HG02852 (cell line): ENCODE data around the gene RBM22.

Source experiments
- ATAC-seq: cut with Tn5 transposase; IDR thresholded peaks from one replicate; pipeline ENCODE4 v1.9.1; 2021; ENCODE audit warnings: mild to moderate bottlenecking, moderate library complexity; ENCODE audit not compliant: unreplicated experiment

Gene RBM22

DNA sequence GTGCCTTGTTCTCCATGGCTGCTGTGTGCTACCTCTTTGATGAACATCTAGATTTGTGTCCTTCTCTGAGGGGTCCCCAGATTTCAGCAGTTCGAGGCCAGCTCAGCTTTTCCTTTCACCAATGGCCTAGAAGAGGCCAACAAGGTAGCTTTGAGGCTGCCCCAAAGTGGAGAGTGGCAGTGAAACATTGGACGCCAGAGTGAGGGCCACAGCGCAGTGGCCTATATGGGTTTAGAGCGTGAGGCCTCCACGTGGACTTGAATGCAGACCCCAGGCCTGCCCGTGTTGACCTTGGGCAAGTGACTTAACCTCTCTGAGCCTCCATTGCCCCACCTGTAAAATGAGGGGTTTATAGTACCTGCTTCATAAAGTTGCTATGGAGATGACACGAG, 28.0 kb downstream of the RBM22 start:
- no peak for ATAC-seq

DNA sequence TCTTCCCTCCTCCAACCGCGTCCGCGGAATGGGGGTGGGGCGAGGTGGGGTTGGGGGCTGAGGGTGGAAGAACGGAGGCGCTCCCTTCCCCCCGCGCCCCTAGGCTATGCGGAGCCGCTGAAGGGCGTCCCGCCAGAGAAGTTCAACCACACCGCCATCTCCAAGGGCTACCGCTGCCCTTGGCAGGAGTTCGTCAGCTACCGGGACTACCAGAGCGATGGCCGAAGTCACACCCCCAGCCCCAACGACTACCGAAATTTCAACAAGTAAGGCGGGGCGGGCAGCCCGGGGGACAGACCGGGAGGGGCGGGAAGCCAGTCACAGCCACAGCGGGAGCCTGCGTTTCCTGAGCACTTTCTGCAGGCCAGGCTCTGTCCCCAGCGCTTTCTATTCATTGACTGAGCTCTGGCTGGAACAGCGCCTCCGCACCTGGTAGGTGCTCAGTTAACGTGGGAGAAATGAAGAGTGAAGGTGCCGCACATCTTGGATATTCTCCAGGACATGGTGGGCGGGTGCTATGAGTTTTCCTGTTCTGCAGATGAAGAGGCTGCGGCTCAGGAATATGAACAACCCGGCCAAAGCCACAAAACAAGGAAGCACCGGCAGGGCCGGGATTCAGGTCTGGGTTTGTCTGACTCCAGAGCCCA, 28.5 kb downstream of the RBM22 start:
- no peak for ATAC-seq

DNA sequence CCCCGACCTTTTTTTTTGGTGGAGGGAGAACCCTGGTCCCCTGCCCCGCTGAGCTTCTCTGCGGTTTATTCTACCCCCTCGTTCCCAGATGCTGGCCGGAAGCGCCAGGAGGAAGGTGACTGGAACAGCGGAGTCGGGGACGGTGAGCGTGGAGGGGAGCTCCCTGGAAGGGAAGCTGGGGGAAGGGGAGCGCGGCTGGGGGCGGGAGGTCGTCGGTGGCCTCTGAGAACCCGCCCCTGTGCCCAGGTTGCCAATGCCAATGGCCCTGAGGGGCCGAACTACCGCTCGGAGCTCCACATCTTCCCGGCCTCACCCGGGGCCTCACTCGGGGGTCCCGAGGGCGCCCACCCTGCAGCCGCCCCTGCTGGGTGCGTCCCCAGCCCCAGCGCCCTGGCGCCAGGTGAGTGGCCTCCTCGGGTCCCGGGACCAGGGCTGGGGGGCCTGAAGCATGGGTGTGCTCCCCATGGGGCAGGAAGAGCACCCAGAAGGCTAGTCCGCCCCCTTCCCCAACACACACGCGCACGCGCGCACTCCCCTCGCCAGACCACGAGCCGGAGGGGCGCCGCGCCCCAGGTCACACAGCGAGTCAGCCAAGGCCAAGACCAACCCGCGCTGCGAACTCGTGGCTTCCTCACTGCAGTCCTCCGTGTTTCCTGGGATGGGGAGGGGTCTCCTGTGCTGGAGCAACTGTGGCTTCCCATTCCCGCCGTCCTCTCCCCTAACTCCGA, 29.2 kb downstream of the RBM22 start:
- ATAC-seq: no peak

DNA sequence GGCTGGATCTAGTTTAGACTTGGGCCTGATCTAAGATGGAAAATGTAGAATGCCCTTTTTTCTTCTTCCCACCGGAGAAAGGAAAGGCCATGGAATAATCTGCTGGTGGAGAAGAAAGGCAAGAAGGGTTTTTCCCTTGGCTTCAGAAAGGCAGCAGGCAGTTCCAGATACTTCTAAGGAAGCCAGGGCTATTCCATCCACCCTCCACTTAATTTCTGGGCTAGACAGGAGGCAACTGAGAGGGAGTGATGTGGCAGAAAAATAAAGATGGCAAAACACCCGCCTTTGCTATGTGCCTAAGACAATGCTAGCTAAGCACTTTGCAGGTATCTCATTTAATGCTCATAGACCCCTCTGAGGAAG, 29.9 kb downstream of the RBM22 start:
- ATAC-seq: no peak

DNA sequence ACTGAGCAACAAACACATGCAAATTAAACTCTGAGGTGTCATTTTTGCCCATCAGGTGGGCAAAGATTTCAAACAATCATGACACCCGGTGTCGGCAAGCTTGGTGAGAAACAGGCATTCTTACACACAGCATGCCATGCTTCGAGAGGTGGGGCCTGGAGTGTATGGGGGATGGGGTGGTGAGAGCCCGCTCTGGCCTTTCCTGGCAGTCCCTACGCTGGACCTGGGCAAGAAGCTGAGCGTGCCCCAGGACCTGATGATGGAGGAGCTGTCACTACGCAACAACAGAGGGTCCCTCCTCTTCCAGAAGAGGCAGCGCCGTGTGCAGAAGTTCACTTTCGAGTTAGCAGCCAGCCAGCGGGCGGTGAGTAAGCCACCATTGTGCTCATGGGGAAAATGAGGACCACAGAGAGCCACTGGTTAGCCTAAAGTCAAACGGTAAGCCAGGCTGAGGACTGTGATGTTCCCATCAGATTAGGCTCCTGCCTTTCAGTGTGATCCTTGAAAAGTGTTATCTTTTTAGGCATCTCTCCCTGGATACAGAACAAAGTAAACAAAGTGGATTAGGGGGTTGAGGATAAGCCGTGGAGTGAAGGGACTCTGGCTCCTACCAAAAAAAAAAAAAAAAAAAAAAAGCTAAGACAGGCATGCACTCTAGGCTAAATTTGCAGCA, 30.5 kb downstream of the RBM22 start:
- ATAC-seq: no peak

DNA sequence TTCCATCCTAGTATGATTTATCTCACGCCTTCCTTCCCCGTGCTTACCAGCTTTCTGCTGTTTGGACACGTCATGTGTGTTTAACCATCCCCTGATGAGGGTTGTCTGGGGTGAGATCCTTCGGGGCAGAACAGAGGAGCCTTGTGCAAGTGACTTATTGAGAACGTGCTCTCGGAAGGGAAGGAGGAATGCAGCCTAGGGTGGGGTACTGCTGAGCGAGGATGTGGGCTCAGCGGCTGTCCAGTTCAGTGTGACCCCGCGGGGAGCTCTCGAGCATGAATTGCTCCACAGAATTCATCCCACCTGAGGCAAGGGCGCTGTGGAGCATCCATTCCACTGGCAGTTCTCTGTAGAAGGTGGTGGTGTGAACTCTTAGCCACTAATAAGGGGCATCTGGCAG, 35.8 kb downstream of the RBM22 start:
- no peak for ATAC-seq

DNA sequence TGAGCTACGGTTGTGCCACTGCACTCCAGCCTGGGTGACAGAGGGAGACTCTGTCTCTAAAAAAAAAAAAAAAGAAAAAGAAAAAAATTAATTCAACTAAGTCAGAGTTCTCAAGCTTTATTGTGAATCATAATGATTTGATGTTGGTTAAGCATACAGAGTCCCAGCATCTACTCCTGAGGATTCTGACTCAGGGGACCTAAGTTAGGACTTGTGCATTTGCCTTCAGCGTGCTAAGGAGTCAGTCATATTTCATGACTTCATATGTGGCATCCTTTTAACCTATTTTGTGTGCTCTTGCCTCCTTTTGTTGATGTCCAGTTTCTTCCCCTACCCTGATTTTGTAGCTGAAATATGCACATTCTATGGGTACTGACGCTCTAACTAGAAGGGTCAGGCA, 36.9 kb downstream of the RBM22 start:
- ATAC-seq: no peak

DNA sequence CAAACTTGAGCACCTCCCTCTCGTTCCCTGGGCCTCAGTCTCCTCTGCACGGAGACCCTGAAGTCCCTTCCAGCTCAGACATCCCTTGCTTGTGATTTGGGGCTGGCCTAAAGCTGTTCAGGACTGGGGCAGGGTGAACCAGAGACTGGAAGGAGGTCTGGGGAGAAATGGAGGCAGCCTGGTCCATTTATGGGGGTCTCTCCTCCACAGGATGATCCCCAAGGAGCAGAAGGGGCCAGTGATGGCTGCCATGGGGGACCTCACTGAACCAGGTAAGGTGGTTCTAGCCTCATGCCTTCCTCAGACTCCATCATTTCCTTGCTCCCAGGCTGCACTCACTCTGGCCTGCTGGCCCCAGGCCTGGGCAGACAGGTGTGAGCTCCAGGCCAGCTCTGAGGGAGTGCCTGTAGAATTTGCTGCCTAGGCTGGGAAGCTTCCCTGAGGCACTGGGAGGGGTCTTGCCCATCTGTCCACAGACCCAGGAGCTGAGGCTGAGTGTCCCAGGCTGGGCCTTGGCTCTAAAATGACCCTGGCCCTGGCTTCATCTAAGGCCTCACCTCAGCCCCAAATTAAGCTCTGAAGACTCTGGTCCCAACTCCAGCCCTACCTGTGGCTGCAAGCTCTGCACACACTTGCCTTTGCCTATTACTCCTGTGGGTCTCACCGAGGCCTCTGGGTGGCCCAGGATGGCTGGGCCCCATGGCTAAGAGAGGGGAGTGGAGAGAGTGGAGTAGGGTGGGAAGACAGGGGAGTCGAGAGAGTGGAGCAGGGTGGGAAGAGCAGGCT, 37.9 kb downstream of the RBM22 start:
- ATAC-seq: no peak

DNA sequence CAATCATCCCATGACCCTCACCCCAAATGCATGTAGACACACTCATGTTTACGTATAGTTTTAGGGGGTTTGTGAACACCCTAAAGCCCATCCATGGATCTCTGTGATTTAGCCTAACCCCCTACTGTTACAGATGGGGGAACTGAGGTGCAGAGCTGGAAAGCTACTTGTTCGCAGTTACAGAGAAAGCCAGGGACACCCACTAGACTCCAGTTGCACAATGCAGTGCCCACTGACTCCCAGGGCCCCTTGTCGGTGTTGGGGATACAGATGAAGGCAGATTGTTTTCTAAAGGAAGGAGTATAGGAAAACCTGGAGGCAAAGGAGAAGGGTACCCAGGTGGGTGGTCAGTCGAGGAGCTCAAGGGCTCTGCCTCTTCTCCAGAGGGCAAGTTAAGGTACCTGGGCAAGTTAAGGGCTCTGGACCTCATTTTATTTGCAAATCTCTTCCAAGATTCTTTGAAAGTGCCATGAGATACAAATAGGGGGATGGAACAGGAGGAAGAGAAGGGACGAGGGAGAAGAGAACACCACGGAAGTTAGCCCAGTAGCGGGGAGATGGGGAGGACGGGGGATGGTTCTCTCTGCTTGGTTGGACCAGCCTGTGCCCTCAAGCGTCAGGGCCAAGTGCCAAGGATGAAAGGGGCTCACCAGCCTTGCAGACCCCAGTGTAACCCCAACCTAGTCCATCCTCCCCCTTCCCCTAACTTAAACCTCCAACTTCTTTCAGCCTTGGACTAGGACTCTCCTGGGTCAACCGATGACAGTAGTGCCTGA, 38.9 kb downstream of the RBM22 start:
- ATAC-seq: no peak

DNA sequence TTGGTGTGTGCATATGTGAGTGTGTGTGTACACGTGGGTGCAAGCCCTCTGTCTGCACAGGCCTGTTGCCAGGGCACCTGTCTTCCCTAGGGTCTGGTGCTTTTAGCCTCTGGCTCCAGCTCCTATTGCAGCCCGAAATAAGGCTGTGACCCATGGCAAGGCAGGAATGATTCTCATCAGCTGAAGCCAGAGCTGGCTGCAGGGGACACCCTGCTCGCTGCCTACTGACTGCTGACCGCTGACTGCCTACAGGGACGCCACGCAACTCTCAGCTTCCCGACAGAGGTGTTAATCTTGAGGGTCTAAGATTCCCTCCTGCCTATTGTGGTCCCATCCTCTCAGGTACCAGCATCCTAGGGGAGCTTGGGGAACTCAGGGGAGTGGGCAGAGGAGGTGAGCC, 39.8 kb downstream of the RBM22 start, which contains the start of gene MYOZ3:
Gene MYOZ3, plus strand, starts transcription at position 166 of the 400 bp plus-strand sequence. CDS start 1,691 bp downstream, outside the sequence.
- no peak for ATAC-seq

DNA sequence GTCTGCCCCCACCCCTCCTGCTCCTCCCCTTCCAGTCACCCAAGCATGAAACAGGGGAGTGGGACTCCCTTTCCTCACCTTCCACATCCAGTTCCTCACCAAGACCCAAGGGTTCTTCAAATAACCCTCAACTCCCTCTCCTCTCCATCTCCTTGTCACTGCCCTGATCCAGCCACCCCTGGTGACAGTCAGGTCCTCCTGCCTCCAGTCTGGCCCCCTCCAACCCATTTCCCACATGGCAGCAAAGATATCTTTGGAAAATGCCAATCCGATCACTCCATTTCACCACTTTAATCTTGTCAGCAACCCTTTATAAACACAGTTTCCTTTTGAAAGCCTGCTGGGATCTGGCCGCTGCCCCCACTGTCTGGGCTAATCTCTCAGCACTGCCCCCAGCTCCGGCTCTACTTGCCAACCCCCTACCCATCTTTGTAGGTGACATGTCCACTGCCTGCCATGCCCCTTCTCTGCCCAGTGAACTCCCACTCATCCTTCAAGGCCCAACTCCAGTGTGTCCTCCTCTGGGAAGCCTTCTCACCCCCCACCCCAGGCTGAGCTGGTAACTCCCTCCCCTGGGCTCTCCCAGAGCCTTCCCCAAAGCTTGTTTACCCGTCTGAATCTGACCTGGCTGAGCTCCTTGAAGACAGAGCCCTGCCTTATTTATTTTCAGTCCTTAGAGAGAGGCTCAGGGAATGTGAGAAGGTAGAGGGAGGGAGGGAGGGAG, 40.6 kb downstream of the RBM22 start:
- no peak for ATAC-seq

DNA sequence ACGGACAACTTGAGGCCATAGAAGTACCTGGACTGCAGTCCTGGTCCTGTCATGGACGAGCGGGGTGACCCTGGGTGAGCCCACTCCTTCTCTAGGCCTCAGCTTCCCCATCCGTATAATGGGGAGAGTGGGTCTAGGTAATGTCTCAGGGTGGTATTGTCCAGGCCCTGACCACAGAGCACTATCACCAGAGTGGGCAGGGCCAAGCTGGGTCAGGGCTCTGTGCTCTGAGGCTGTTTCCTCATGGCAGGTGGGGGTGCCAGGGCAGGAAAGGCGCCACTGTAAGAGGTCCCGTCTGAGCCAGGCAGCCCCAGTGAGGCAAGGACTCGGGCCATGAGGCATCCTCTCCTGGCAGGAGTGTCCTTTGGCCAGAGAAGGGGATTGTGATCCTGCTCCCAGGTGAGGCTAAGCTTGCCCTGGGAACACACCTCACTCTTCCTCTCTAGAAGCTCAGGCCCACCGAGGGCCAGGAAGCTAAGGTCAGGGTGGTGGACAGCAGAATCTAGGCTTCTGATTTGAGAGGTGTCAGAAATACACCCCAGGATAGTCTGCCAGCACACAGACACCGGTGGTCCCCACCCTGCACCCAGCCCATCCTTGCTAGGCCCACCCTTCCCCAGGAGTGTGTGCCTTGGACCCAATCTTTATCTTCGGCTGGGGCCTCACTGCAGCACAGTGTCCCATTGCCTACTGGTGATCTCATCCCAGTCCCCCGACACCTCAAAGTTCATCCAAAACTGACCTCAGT, 41.3 kb downstream of the RBM22 start:
- ATAC-seq: no peak

DNA sequence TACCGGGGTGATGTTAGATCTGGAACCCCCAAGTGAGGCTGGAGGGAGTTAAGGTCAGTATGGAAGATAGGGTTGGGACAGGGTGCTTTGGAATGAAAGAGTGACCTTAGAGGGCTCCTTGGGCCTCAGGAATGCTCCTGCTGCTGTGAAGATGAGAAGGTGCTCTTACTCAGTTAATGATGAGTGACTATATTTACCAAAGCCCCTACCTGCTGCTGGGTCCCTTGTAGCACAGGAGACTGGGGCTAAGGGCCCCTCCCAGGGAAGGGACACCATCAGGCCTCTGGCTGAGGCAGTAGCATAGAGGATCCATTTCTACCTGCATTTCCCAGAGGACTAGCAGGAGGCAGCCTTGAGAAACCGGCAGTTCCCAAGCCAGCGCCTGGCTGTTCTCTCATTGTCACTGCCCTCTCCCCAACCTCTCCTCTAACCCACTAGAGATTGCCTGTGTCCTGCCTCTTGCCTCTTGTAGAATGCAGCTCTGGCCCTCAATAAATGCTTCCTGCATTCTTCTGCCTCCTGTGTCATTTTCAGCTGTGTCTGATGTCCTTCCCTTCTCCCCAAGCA, 42.1 kb downstream of the RBM22 start:
- ATAC-seq: no peak

DNA sequence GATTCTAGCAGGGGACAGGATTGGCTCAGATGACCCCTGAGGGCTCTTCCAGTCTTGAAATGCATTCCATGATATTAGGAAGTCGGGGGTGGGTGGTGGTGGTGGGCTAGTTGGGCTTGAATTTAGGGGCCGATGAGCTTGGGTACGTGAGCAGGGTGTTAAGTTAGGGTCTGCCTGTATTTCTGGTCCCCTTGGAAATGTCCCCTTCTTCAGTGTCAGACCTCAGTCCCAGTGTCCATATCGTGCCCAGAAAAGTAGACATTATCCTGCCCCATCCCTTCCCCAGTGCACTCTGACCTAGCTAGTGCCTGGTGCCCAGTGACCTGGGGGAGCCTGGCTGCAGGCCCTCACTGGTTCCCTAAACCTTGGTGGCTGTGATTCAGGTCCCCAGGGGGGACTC, 42.7 kb downstream of the RBM22 start:
- no peak for ATAC-seq

DNA sequence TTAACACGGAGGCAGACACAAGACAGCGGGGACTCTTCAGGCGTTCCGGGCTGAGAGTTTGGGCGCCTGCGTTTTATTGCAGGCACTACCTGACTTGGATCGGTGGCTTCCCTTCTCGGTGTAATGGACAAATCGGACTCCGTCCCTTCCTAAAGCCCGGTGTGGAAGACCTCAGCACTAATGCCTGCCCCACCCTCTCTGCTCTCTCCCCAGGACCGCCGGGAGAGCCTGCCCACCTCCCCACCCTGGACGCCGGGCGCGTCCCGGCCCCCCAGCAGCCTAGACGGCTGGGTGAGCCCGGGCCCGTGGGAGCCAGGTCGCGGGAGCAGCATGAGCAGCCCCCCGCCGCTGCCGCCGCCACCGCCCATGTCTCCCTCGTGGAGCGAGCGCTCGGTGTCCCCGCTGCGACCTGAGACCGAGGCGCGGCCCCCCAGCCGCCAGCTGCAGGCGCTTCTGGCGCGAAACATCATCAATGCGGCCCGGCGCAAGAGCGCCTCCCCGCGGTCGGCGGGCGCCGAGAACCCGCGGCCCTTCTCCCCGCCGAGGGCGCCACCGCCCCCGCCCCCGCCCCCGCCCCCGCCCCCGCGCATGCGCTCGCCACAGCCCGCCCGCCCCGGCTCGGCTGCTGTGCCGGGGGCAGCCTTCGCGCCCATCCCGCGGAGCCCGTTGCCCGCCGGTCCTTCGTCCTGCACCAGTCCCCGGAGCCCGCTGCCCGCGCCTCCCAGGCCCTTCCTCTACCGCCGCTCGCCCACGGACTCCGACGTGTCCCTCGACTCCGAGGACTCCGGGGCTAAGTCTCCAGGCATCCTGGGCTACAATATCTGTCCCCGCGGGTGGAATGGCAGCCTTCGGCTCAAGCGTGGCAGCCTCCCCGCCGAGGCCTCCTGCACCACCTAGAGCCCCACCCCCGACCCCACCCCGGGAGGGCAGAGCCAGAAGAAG, 44.4 kb downstream of the RBM22 start:
- ATAC-seq: peak; percentile 59

DNA sequence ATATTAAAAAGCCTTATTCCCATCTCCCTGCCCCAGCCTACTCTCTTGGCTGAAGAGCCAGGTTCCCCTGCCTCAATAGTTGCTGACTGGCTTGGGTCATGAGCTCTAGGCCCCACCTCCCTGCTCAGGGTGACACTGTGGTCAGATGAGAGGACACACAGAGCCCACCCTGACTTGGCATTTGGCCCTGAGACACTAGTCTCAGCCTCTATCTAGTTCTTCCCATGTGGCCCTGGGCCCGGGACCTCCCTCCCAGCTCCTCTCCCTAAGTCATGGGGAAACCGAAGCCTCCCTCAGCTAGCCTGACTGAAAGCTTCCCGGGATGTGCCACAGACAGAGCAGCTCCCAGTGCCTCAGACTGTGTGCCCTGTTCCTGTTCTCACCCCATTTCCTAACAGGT, 45.6 kb downstream of the RBM22 start:
- ATAC-seq: no peak

DNA sequence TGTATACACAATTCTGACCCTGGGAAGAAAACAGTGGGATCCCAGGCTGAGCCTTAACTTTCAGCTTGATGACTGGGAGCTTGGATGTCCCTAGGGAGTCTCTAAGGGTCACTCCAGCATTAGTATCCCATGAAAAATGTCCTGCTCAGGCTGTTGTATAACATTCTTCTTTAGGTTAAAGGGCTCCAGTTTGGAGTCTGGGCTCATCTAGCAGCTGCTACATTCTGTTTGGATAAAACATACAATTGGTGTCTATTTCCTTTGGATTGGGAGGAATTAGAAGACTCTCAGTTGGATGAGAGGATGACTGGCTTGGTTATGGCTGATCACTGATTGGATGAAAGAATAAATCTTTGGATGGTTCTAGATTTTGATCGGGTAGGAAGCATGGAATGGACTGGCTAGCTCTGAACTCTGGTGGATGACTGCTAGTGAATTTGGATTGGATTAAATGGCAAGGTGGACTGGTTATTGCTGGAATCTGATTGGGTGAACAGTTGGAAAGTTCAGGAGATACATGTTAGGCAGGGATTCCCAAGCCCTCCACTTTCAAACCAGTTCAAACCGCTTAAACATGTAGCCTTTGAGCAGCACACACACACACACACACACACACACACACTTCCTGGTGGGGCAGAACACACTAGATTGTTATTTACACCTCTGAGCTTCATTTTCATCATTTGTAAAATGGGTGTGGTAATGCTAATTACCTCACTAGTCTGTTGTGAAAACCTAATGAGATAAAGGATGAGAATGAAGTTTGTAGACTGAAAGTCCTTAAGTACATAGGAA, 46.9 kb downstream of the RBM22 start:
- ATAC-seq: no peak
